Bronchial smooth muscle cell (primary cell): ENCODE data around the gene MED20. TPM values are rescaled to one million over a fixed set of nuclear protein-coding genes. Genes with fewer than 3 reads are reported as not detected.

ENCODE experiments used
- total RNA-seq: library from RNA; depleted of rRNA; stranded (reverse); fragments of >200 nt; gene quantifications from 2 replicates; pipeline ENCODE4 v1.2.1, GENCODE V29; 2014

Gene MED20, protein sequence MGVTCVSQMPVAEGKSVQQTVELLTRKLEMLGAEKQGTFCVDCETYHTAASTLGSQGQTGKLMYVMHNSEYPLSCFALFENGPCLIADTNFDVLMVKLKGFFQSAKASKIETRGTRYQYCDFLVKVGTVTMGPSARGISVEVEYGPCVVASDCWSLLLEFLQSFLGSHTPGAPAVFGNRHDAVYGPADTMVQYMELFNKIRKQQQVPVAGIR
- total RNA-seq, result 20.1 and 23.2 TPM in 2 replicates

DNA sequence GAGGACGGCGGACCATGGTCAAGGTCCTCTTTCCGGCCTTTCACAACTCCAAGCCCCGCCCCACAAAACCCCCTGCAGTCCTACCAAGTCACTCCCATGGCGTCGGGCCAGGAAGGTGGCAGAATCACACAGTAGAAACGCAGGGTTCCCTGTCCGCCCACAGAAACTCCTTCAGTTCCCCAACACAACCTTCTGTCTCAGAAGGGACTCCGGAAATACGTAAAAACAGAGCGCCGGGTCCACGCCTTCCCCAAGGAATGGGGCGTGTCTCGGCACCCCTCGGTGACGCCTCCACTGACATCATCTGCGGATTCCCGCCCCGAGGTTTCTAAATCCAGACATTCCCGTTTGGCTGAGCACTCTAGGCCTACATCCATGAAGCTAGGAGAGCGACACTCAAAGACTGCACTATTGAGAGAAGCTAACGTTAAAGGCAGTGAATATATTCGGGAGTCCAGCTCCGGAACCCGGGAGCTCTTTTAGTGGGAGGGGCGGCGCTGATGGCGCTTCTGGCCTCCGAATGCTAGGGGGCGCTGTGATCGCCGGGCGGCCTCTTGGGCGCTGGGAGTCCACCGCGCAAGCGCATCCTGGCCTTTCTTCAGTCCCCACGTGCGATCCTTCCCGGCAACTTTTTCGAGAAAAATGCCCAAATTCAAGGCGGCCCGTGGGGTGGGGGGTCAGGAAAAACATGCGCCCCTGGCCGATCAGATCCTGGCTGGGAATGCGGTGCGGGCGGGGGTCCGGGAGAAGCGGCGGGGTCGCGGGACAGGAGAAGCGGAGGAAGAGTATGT lies at the start of gene MED20, which contains the start of gene BYSL:
Gene MED20 (minus strand): TSS at position 219 of the 791 bp plus-strand sequence. CDS start 121 bp downstream, at position 98.
Gene BYSL (plus strand): TSS at position 579 of the 791 bp plus-strand sequence. CDS start 64 bp downstream, at position 643.

DNA sequence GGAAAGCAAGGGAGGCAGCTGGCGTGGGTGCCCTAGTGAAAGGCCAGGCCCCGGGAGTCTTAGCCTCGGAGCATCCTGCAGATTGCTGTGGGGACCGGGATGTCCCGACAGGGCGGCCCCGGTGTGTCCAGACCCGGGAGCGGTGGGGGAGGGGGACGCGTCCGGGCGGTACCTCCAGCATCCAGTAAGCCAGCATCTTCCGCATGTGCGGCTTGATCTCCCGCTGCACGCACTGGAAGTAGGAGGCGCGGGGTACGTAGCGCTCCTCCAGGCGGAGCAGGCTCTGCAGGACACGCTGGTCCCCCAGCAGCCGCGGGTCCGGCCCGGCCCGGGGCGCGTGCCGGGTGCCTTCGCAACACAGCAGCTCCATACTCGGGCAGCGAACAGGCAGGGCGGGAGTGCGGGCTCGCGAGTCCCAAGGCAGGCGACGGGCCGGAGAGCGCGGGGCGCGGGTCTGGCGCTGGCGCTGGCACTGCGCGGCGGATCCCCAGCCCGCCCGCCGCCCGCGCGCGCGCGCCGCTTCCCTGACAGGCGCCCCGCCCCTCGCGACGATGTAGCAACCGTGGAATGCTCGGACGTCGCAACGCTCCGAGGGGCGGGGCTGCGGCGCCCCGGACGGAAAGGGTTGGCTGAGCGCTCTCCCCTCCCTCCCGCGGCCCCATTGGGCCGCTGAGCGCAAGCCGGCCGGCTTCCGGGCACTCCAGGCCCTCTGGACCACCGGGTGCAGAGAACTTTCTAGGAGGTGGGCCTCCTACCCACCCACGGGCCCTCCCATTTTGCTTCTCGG lies 20.5 kb upstream of the MED20 start, which contains the start of gene CCND3:
Gene CCND3 (minus strand): TSS at position 529 of the 787 bp plus-strand sequence. CDS start 159 bp downstream, at position 370.

DNA sequence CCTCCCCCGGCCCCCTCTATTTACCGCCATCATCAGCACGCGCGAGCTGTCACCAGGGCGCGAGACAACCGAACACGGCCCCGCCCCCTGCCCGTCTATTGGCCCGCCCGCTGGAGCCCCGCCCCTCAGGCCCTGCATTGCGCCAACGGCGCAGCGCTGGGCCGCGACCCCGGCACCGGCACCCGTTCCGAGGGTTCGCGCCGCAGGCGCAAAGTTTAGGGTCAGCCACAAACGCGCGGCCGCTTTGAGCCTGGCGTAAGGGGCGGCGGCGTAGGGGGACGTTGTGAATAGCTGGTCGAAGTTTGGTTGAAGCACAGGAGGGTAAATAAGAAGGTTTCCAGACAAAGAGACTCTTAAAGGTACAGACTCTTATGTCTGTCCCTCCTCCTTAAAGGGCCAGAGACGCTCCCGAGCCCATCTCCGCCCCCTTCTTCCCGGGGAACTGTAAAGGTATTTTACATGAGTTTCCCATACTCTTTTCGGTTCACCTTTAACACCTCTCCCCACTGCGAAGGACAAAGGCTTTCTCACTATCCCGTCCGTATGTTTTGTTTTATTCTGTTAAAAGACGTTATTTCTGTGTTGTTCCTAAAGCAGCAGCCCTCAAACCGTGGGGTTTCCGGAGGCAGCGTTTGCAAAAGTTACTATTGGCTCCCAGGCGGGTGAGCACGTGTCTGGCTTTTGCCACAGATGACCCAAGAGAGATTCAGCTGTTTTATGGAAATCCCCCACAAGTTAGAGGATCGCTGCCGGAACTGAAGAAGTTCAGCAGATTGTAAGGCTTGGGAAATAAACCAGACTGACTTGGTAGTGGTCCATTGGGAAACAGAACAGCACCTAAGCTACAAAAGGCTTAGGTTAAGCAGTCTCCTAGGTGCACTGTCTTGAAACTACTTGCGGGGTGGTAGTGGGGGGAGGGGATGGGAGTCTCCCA lies 25.4 kb downstream of the MED20 start, which contains the start of gene USP49:
Gene USP49 (minus strand): TSS at position 76 of the 934 bp plus-strand sequence. CDS start 88,392 bp downstream, outside the sequence.

Other genes with a start within 250 kb of the MED20 start
- gene TFEB, start 185.5 kb downstream of the MED20 start, total RNA-seq, result 1.5 and 1.9 TPM in 2 replicates
- gene PGC, start 173.7 kb downstream of the MED20 start, total RNA-seq, result not detected in 2 replicates
- gene FRS3, start 141.2 kb downstream of the MED20 start, total RNA-seq, result 1.3 and 2.2 TPM in 2 replicates
- gene PRICKLE4, start 140.4 kb downstream of the MED20 start, total RNA-seq, result 0.16 TPM in 1 of 2 replicates, not detected in the other
- gene TOMM6, start 133.4 kb downstream of the MED20 start, total RNA-seq, result 30.5 and 62.7 TPM in 2 replicates
- 2.2 and 2.4 TPM in 2 replicates for gene USP49, start 25.8 kb downstream of the MED20 start, total RNA-seq
- gene BYSL, start 360 bp upstream of the MED20 start, total RNA-seq, result 11.2 and 11.5 TPM in 2 replicates
- gene CCND3, start 20.7 kb upstream of the MED20 start, total RNA-seq, result 9.7 and 14.8 TPM in 2 replicates
- 11.3 and 15.0 TPM in 2 replicates for gene TAF8, start 129.4 kb upstream of the MED20 start, total RNA-seq
- gene C6orf132, start 221.5 kb upstream of the MED20 start, total RNA-seq, result 0.63 TPM in 1 of 2 replicates, not detected in the other